Measurements from ENCODE around the gene CNTN5. TPM values are rescaled to one million over a fixed set of nuclear protein-coding genes. Genes with fewer than 3 reads are reported as not detected.

Gene CNTN5
- total and polyA plus RNA-seq, 2 experiments from 2014 or later: 9.6 to 10.6 TPM

GRCh38 chr11:99160447-99160846 lies 139.7 kb downstream of the CNTN5 start:
- Histone ChIP-seq H3K27me3 (no peaks in the 10 kb centered on the region), H3K9me2 (replicated peaks; ENCODE audit: insufficient read depth) (no peaks in the 10 kb centered on the region), H4K20me1 (ENCODE audit: insufficient read depth, poor library complexity, severe bottlenecking) (no peaks in the 10 kb centered on the region), H3K36me3 (replicated peaks; ENCODE audit: insufficient read depth, low read depth) (no peaks in the 10 kb centered on the region), H2AFZ (no peak overlapping the region), H3K4me2 (no peak overlapping the region), H3K79me2 (no peaks in the 10 kb centered on the region), H3K4me3 (no peak overlapping the region), H3K4me1 (ENCODE audit: insufficient read depth) (no peaks in the 10 kb centered on the region), H3K9me3 (ENCODE audit: low read depth) (no peaks in the 10 kb centered on the region), H3K27ac (no peak overlapping the region)
- 63% methylated on average over 2 of the region's 2 CpGs for WGBS (ENCODE audit: low lambda C conversion rate, missing lambda C conversion rate)
- TF ChIP-seq EZH2phosphoT487 (IDR thresholded peaks at IDR 0.05; ENCODE audit: low read depth, severe bottlenecking, unreplicated experiment): no peak
- no peak for TF ChIP-seq EZH2 (IDR thresholded peaks at IDR 0.05; ENCODE audit: borderline replicate concordance)
- no peak for DNase-seq (ENCODE audit: low spot score)

DNA sequence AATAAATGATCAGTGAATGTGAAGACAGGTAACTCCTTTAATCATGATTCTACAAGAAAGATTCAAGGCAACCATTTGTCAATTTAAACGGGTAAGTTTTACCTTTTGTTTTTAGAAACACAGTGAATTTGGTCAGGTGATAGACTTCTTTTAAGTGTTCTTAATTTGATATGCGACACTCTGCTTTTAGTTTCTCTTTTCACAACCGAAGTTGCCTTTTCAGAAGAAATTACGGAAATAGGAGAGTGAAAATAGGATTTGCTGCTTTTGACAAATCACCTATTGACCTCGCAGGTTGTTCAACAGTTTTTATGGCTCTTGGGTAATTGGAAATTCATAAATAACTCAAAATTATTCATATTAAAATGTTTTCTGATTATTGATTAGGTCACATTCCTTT lies 142.1 kb downstream of the CNTN5 start:
- 87% methylated on average over 5 of the region's 5 CpGs for WGBS (ENCODE audit: low lambda C conversion rate, missing lambda C conversion rate)
- no peak for TF ChIP-seq EZH2phosphoT487 (IDR thresholded peaks at IDR 0.05; ENCODE audit: low read depth, severe bottlenecking, unreplicated experiment)
- H2AFZ ChIP-seq: no peak overlapping the region
- no peak overlapping the region for H3K4me3 ChIP-seq
- H3K9me3 ChIP-seq (ENCODE audit: low read depth): no peaks in the 10 kb centered on the region
- no peaks in the 10 kb centered on the region for H4K20me1 ChIP-seq (ENCODE audit: insufficient read depth, poor library complexity, severe bottlenecking)
- H3K4me1 ChIP-seq (ENCODE audit: insufficient read depth): no peaks in the 10 kb centered on the region
- DNase-seq (ENCODE audit: low spot score): no peak
- no peak overlapping the region for H3K27ac ChIP-seq
- no peak overlapping the region for H3K4me2 ChIP-seq
- no peaks in the 10 kb centered on the region for H3K27me3 ChIP-seq
- H3K79me2 ChIP-seq: no peaks in the 10 kb centered on the region
- H3K9me2 ChIP-seq (replicated peaks; ENCODE audit: insufficient read depth): no peaks in the 10 kb centered on the region
- H3K36me3 ChIP-seq (replicated peaks; ENCODE audit: insufficient read depth, low read depth): no peaks in the 10 kb centered on the region

DNA sequence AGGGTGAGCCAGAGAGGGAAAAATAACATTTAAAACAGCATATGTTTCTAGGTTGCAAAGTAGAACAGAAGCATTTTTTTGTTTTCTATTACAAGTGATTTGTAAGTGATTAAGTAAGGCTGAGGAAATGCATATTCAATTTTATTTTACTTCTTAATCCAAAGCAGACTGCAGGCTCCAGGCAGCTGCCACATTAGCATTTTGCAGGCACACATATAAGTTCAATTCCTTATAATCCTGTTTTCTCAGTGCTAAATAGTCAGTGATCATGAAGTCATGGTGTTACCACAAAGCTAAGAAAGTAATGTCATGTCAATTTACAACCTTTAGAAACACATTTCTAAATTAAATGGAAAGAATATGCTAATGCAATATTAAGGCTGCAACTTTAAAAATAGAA lies 149.8 kb downstream of the CNTN5 start:
- Histone ChIP-seq H3K79me2 (no peaks in the 10 kb centered on the region), H3K4me1 (ENCODE audit: insufficient read depth) (no peaks in the 10 kb centered on the region), H3K4me3 (no peak overlapping the region), H3K9me2 (replicated peaks; ENCODE audit: insufficient read depth) (no peaks in the 10 kb centered on the region), H3K27ac (no peak overlapping the region), H2AFZ (no peak overlapping the region), H4K20me1 (ENCODE audit: insufficient read depth, poor library complexity, severe bottlenecking) (no peaks in the 10 kb centered on the region), H3K36me3 (replicated peaks; ENCODE audit: insufficient read depth, low read depth) (no peaks in the 10 kb centered on the region), H3K27me3 (no peaks in the 10 kb centered on the region), H3K4me2 (no peak overlapping the region), H3K9me3 (ENCODE audit: low read depth) (no peaks in the 10 kb centered on the region)
- DNase-seq (ENCODE audit: low spot score): no peak
- TF ChIP-seq EZH2 (IDR thresholded peaks at IDR 0.05; ENCODE audit: borderline replicate concordance): no peak
- TF ChIP-seq, protein P1, sequence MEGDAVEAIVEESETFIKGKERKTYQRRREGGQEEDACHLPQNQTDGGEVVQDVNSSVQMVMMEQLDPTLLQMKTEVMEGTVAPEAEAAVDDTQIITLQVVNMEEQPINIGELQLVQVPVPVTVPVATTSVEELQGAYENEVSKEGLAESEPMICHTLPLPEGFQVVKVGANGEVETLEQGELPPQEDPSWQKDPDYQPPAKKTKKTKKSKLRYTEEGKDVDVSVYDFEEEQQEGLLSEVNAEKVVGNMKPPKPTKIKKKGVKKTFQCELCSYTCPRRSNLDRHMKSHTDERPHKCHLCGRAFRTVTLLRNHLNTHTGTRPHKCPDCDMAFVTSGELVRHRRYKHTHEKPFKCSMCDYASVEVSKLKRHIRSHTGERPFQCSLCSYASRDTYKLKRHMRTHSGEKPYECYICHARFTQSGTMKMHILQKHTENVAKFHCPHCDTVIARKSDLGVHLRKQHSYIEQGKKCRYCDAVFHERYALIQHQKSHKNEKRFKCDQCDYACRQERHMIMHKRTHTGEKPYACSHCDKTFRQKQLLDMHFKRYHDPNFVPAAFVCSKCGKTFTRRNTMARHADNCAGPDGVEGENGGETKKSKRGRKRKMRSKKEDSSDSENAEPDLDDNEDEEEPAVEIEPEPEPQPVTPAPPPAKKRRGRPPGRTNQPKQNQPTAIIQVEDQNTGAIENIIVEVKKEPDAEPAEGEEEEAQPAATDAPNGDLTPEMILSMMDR (IDR thresholded peaks at IDR 0.05; ENCODE audit: poor library complexity): no peak

DNA sequence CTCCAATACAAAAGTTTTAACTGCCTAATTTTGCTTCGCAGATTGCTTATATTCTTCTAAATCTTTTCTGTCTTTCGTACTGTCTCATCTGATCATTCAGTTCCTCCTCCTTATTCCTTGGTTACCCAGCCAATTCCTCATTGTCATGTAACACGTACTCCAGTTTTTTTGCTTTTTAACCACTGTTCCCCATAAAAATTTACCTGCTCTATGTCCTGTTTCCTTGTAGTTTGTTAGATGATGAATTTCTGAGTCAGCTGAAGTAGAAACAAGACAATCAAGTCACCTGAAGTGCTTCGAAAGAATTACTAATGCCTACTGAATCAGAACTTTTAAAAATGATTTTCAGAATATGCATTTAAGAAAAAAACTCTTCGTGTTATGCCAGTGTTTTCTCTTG lies 150.6 kb downstream of the CNTN5 start:
- 94% methylated on average over 5 of the region's 5 CpGs for WGBS (ENCODE audit: low lambda C conversion rate, missing lambda C conversion rate)

More for the DNA sequence above, 150.6 kb downstream of the CNTN5 start:
- H4K20me1 ChIP-seq (ENCODE audit: insufficient read depth, poor library complexity, severe bottlenecking): no peaks in the 10 kb centered on the region
- no peaks in the 10 kb centered on the region for H3K36me3 ChIP-seq (replicated peaks; ENCODE audit: insufficient read depth, low read depth)
- no peak overlapping the region for H3K27ac ChIP-seq
- no peak overlapping the region for H3K4me2 ChIP-seq
- no peak overlapping the region for H2AFZ ChIP-seq
- no peaks in the 10 kb centered on the region for H3K9me3 ChIP-seq (ENCODE audit: low read depth)
- no peaks in the 10 kb centered on the region for H3K27me3 ChIP-seq
- H3K9me2 ChIP-seq (replicated peaks; ENCODE audit: insufficient read depth): no peaks in the 10 kb centered on the region
- no peaks in the 10 kb centered on the region for H3K4me1 ChIP-seq (ENCODE audit: insufficient read depth)
- H3K79me2 ChIP-seq: no peaks in the 10 kb centered on the region
- DNase-seq (ENCODE audit: low spot score): no peak
- no peak overlapping the region for H3K4me3 ChIP-seq
- TF ChIP-seq, protein P1 (IDR thresholded peaks at IDR 0.05; ENCODE audit: poor library complexity): no peak
- TF ChIP-seq EZH2 (IDR thresholded peaks at IDR 0.05; ENCODE audit: borderline replicate concordance) (no peak), EZH2phosphoT487 (IDR thresholded peaks at IDR 0.05; ENCODE audit: low read depth, severe bottlenecking, unreplicated experiment) (no peak)

Measured in hepatocyte (in vitro differentiated cells).